ENCODE data around the gene TAF7L. TPM values are rescaled to one million over a fixed set of nuclear protein-coding genes. Genes with fewer than 3 reads are reported as not detected.

The TAF7L gene
- total and polyA plus RNA-seq, 2 donors (not counting 3 experiments of a cell fraction or from before 2014, with no cell fraction given), result 0.70 to 1.8 TPM

DNA sequence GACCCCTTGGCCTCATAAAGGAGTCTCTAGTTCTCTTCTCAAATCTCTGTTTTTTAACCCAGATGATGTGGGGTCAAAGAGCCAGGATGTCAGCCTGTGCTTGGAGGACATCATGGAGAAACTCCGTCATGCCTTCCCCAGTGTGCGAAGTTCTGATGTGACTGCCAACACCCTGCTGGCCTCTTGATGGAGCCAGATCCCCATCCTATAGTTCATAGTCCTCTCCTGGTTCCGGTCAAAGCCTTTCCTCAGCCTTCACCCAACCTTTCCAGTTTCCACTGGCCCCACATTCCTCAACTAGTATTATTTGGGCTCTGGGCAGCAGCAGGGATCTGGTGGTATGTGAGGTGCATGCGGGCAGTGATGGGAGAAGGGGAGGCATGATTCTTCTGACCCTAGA, 30.7 kb downstream of the TAF7L start:
- BruUV-seq (replicated peaks), result no TSS peak
- H3K9me3 ChIP-seq (replicated peaks; ENCODE audit: control insufficient read depth, insufficient read depth, low read length), result no peaks in the 10 kb centered on the region
- FAIRE-seq (no peak), DNase-seq (ENCODE audit: low read depth, low spot score) (peak; percentile 1)
- TF ChIP-seq, protein P1, sequence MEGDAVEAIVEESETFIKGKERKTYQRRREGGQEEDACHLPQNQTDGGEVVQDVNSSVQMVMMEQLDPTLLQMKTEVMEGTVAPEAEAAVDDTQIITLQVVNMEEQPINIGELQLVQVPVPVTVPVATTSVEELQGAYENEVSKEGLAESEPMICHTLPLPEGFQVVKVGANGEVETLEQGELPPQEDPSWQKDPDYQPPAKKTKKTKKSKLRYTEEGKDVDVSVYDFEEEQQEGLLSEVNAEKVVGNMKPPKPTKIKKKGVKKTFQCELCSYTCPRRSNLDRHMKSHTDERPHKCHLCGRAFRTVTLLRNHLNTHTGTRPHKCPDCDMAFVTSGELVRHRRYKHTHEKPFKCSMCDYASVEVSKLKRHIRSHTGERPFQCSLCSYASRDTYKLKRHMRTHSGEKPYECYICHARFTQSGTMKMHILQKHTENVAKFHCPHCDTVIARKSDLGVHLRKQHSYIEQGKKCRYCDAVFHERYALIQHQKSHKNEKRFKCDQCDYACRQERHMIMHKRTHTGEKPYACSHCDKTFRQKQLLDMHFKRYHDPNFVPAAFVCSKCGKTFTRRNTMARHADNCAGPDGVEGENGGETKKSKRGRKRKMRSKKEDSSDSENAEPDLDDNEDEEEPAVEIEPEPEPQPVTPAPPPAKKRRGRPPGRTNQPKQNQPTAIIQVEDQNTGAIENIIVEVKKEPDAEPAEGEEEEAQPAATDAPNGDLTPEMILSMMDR (IDR thresholded peaks at IDR 0.05; ENCODE audit: extremely low read depth in 1 of 2, insufficient read depth in 1 of 2, low read depth in 1 of 2, low read length in 2 of 2), result peak; percentile 20 to 42
- no peak for TF ChIP-seq GATA2 (IDR thresholded peaks at IDR 0.05; ENCODE audit: insufficient read depth, insufficient read length, low read depth, low read length)
- no peaks in the 10 kb centered on the region for H3K4me1 ChIP-seq (ENCODE audit: control insufficient read depth, extremely low read depth, insufficient read depth, low read length)
- no peak overlapping the region for H2AFZ ChIP-seq (ENCODE audit: low read depth, low read length)
- H3K27ac ChIP-seq (ENCODE audit: insufficient read depth, low read depth, low read length), result no peak overlapping the region
- CTCF ChIA-PET, result no interaction called here
- H3K79me2 ChIP-seq (ENCODE audit: control insufficient read depth, insufficient read depth, low read length), result no peaks in the 10 kb centered on the region
- H3K4me3 ChIP-seq (replicated peaks in 1 of 3; ENCODE audit: insufficient read depth in 1 of 3, low read depth in 1 of 3, low read length in 3 of 3), result no peak overlapping the region
- H3K36me3 ChIP-seq (ENCODE audit: control insufficient read depth in 2 of 2, extremely low read depth in 1 of 2, insufficient read depth in 2 of 2, low read length in 2 of 2), result no peaks in the 10 kb centered on the region
- no peaks in the 10 kb centered on the region for H3K27me3 ChIP-seq (ENCODE audit: control insufficient read depth in 2 of 2, insufficient read depth in 2 of 2, low read length in 2 of 2)
- dilution Hi-C loops (cut with MboI; ENCODE audit: extremely low pct_ligation_motif_present, low sequenced_read_pairs) (no loop called here), intact Hi-C loops (cut with micrococcal nuclease) (loop anchor here (1.0 kb wide), 1 partner anchor 27 kb away; no protein-coding TSS in a partner anchor)
- H3K9ac ChIP-seq (replicated peaks; ENCODE audit: extremely low read depth, insufficient read depth, low read length), result no peak overlapping the region
- no peaks in the 10 kb centered on the region for H4K20me1 ChIP-seq (replicated peaks; ENCODE audit: control insufficient read depth, extremely low read depth, insufficient read depth, low read length)
- no peak overlapping the region for H3K4me2 ChIP-seq (ENCODE audit: insufficient read depth, low read length)
- POLR2A ChIA-PET, result no interaction called here
- no peaks in the 10 kb centered on the region for H3K9me1 ChIP-seq (replicated peaks; ENCODE audit: control insufficient read depth, extremely low read depth, insufficient read depth, low read length)

DNA sequence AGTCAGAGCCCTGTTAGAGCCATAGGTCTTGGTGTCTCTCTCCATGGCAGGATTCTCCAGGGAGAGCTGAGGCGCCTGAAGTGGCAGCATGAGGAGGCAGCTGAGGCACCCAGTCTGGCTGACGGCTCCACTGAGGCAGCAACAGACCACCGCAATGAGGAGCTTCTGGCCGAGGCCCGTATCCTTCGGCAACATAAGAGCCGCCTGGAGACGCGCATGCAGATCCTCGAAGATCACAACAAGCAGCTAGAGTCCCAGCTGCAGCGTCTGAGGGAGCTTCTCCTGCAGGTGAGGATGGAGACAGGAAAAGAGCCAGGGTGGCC, 32.9 kb downstream of the TAF7L start:
- no peaks in the 10 kb centered on the region for H3K9me3 ChIP-seq (replicated peaks; ENCODE audit: control insufficient read depth, insufficient read depth, low read length)
- no peaks in the 10 kb centered on the region for H3K36me3 ChIP-seq (ENCODE audit: control insufficient read depth in 2 of 2, extremely low read depth in 1 of 2, insufficient read depth in 2 of 2, low read length in 2 of 2)
- H3K79me2 ChIP-seq (ENCODE audit: control insufficient read depth, insufficient read depth, low read length), result no peaks in the 10 kb centered on the region
- H4K20me1 ChIP-seq (replicated peaks; ENCODE audit: control insufficient read depth, extremely low read depth, insufficient read depth, low read length), result no peaks in the 10 kb centered on the region
- ChIA-PET CTCF (interaction anchor here (0.8 kb wide), 1 partner anchor 25 kb away, joined by 3 read pairs; no protein-coding TSS in a partner anchor), POLR2A (no interaction called here)
- no peaks in the 10 kb centered on the region for H3K27me3 ChIP-seq (ENCODE audit: control insufficient read depth in 2 of 2, insufficient read depth in 2 of 2, low read length in 2 of 2)
- no peak overlapping the region for H3K27ac ChIP-seq (ENCODE audit: insufficient read depth, low read depth, low read length)
- no peaks in the 10 kb centered on the region for H3K4me1 ChIP-seq (ENCODE audit: control insufficient read depth, extremely low read depth, insufficient read depth, low read length)
- no peak overlapping the region for H3K4me2 ChIP-seq (ENCODE audit: insufficient read depth, low read length)
- no peak overlapping the region for H3K4me3 ChIP-seq (replicated peaks in 1 of 3; ENCODE audit: insufficient read depth in 1 of 3, low read depth in 1 of 3, low read length in 3 of 3)
- H3K9me1 ChIP-seq (replicated peaks; ENCODE audit: control insufficient read depth, extremely low read depth, insufficient read depth, low read length), result no peaks in the 10 kb centered on the region
- TF ChIP-seq POLR2AphosphoS5 (IDR thresholded peaks at IDR 0.05; ENCODE audit: insufficient read depth, low read depth, low read length), result no peak
- TF ChIP-seq, protein P2, sequence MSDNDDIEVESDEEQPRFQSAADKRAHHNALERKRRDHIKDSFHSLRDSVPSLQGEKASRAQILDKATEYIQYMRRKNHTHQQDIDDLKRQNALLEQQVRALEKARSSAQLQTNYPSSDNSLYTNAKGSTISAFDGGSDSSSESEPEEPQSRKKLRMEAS (IDR thresholded peaks at IDR 0.05; ENCODE audit: insufficient read depth, insufficient read length), result no peak
- TF ChIP-seq FOS (IDR thresholded peaks at IDR 0.05; ENCODE audit: borderline replicate concordance, insufficient read depth, low read length), result no peak
- TF ChIP-seq, protein P1 (IDR thresholded peaks at IDR 0.05; ENCODE audit: extremely low read depth in 1 of 2, insufficient read depth in 1 of 2, low read depth in 1 of 2, low read length in 2 of 2), result no peak
- no peak for TF ChIP-seq EZH2 (IDR thresholded peaks at IDR 0.05; ENCODE audit: borderline replicate concordance, low read depth, low read length, severe bottlenecking)
- intact Hi-C loops (cut with micrococcal nuclease), result no loop called here
- DNase-seq (ENCODE audit: low read depth, low spot score) (no peak), FAIRE-seq (no peak)
- no peak overlapping the region for H2AFZ ChIP-seq (ENCODE audit: low read depth, low read length)
- H3K9ac ChIP-seq (replicated peaks; ENCODE audit: extremely low read depth, insufficient read depth, low read length), result no peak overlapping the region
- BruUV-seq (replicated peaks), result no TSS peak
- dilution Hi-C loops (cut with MboI; ENCODE audit: extremely low pct_ligation_motif_present, low sequenced_read_pairs), result no loop called here

All from endothelial cell of umbilical vein (primary cell).